Suppressor macrophage treated with lipopolysaccharide for 4 hours (primary cell): ENCODE results near the gene APOA4.

ENCODE experiments used
- DNase-seq: peaks from one replicate; pipeline ENCODE4 v3.0.0-alpha.2; 2020

The APOA4 gene

DNA sequence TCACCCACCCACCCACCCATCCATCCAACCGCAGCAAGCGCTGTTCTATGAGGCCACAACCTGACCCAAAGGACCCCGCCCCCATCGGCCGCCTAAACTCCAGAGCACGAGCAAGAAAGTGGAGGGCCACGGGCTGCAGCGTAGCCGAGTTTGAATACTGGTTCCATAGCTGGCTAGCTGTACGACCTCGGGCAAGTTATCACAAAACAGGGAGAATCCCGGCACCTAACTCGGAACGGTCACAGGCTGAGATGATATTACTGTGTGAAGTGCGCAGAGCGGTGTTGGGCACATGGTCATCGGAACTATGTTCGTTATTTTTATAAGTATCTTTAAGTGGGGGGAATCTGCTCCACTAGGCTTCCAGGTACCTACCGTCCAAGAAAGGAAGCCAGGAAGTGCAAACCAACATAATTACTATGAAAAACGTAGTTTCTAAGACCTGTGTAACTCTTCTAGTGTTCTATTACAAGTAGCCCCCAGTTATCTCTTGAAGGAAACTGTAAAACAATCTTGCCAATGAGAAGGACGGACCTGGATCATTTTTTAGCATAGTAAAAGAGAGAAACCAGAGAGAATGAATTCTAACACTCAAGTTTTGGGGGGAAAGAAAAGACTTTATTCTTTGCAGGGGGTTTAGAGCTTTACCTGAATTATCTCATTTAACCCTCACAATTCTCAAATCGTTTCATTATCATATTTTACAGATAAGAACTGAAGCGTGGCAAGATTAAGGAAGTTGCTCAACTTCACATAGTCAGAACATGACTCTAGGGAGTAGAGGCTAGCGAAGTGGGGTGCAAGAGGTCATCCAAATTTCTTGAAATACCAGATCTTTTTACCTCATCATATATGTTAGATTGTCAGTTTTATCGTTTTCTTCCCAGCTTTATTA is 49.7 kb downstream of the APOA4 start:
- peak; percentile 68 for DNase-seq

DNA sequence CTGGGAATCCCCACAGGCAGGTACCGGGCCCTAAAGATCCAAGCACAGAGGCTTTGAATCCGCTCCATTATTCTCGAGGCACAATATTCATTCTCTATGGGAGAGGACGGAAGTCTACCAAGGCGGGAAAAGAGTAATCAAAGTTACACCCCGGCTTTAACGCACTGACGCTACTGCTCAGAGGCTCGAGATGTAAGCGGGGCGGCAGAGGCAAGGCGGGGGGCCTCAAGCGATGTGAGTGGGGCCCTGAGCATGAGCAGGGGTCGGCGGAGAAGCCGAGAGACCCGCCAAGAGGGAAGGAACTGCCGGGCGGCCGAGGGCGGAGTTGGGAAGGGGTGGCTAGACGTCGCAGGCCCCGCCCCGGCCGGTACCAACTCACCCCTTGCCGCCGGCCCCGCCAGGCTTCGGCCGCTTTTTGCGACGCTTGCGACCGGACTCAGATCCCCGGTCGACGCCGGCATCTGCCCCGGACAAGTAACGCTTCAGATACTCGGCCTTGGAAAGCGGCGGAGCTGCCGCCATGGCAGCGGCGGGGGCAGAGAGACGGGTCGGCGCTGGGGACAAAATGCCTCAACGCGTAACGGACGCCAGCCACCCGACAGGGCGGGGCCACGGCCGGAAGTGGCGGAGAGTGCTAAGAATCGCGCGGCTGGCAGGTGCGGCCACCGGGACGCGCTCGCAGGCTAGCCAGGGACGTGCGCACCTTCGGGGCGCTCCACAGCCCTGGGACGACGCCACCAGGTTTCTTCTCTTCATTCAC is 50.5 kb downstream of the APOA4 start, which contains the start of gene BUD13:
TSS of gene BUD13 (minus strand) at position 545 of the 760 bp plus-strand sequence. CDS start at position 522, 23 bp downstream.
- peak; percentile 92 for DNase-seq

DNA sequence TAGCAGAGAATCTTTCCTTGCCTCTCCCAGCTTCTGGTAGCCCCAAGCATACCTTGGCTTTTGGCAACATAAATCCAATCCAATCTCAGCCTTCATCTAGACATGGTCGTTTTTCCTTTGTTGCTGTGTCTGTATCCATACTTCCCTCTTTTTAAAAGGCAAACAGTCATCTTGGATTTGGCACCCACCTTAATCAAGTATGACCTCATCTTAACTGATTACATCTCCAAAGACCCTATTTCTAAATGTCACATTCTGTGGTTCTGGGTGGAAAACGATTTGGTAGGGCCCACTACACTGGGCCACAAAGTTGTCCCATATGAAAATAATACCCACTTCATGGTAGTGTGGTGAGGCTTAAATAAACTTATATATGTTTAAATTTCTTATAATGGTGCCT is 51.2 kb downstream of the APOA4 start:
- DNase-seq = no peak
